CD4-positive, alpha-beta T cell treated with Interleukin-17A for 4 hours (primary cell): ENCODE data around the gene RNF112.
A peak's percentile ranks its signal among the peaks of the same experiment; 100 is the strongest.
"Not testable (repeated sequence)": the region's sequence is repeated elsewhere in the genome, so short reads cannot be mapped to it uniquely, and the experiment has no call there.

Source experiments
- DNase-seq: peaks from one replicate; pipeline ENCODE4 v3.0.0-alpha.2; 2020; ENCODE audit warnings: mixed read lengths

Gene RNF112

GRCh38 chr17:19414396-19415280 lies 3.6 kb downstream of the RNF112 start:
- DNase-seq, result no peak

GRCh38 chr17:19415311-19415710 lies 4.3 kb downstream of the RNF112 start:
- DNase-seq, result no peak

- DNase-seq, result no peak
These were observed 5.1 kb downstream of the RNF112 start for GRCh38 chr17:19415806-19416775.

- no peak for DNase-seq
These were observed 6.6 kb downstream of the RNF112 start for GRCh38 chr17:19417611-19418010.

- DNase-seq, result peak; percentile 3
These were observed 7.4 kb downstream of the RNF112 start for GRCh38 chr17:19418251-19418992.

- no peak for DNase-seq
These were observed 10.2 kb downstream of the RNF112 start for GRCh38 chr17:19421219-19421618.

- no peak for DNase-seq
These were observed 10.9 kb downstream of the RNF112 start for GRCh38 chr17:19421926-19422325.

GRCh38 chr17:19424934-19425868 lies 14.2 kb downstream of the RNF112 start:
- DNase-seq, result no peak

GRCh38 chr17:19426631-19427030 lies 15.6 kb downstream of the RNF112 start:
- DNase-seq, result no peak

- no peak for DNase-seq
These were observed 20.7 kb downstream of the RNF112 start for GRCh38 chr17:19431691-19432090.

GRCh38 chr17:19433255-19433654 lies 22.2 kb downstream of the RNF112 start:
- no peak for DNase-seq

GRCh38 chr17:19433727-19434340 lies 22.8 kb downstream of the RNF112 start:
- DNase-seq, result no peak

GRCh38 chr17:19440421-19440820 lies 29.4 kb downstream of the RNF112 start:
- DNase-seq, result no peak

GRCh38 chr17:19441288-19441687 lies 30.3 kb downstream of the RNF112 start:
- not testable (repeated sequence) for DNase-seq

GRCh38 chr17:19442731-19443130 lies 31.7 kb downstream of the RNF112 start:
- DNase-seq, result no peak

- no peak for DNase-seq
These were observed 32.1 kb downstream of the RNF112 start for GRCh38 chr17:19443148-19443547.

GRCh38 chr17:19445105-19445504 lies 34.1 kb downstream of the RNF112 start:
- DNase-seq, result no peak

- DNase-seq, result not testable (repeated sequence)
These were observed 35.5 kb downstream of the RNF112 start for GRCh38 chr17:19446577-19446976.

- DNase-seq, result peak; percentile 81
These were observed 36.1 kb downstream of the RNF112 start for GRCh38 chr17:19447085-19447583.

- DNase-seq, result no peak
These were observed 37.6 kb downstream of the RNF112 start for GRCh38 chr17:19448341-19449268.
